ENCODE measurements around the gene IL17B.

The IL17B gene

GRCh38 chr5:149353911-149354310 lies 25.2 kb downstream of the IL17B start:
- DNase-seq, result no peak

DNA sequence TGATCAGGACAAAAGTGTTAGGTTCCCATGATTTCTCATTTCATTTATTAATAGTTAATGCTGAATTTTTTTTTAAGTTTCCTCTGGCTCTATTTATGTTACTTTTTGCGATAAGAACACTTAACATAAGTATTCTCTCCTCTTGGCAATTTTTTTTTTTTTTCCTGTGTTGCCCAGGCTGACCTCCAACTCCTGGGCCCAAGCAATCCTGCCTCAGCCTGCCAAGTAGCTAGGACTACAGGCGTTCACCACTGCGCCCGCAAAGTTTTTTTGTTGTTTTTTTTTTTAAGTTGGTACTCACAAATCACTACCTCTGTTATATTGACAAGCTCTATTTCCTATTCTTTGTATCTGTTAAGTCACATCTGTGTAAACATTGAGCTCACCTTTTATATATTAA lies 26.9 kb downstream of the IL17B start:
- DNase-seq, result no peak

DNA sequence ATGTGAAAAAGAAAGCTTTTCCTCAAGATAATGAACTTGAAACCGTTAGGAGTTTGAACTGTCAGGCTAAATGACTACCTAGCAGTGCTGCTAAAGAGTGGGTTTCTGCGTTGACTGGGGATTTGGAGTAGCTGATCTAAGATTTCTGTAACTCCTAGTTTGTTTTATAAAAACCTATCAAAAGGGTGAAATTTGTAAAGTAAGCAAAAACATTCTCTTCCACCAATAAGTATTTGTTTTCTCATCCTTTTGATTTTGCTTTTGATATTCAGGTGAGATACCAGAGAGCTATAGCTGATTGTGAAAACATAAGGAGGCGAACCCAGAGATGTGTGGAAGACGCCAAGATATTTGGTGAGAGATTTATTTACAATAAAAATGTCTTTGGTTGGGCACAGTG lies 29.7 kb downstream of the IL17B start:
- DNase-seq, result no peak

DNA sequence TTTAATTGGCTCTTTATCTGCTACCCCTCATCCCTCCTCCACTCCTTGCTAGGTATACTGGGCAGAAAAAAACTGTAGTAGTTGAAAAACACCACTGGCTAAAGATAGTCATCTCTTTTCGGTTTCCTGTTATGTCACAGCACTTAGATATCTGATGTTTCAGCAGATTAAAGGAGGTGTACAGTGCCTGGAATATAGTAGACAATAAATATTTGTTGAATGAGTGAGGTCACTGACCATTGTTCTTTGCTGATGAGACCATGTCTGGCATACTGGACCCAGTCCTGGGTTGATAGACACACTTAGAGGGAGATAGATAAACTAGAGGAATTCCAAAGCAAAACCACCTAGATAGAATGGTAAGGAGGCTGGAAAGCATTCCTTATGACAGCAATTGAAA lies 30.6 kb downstream of the IL17B start:
- no peak for DNase-seq

DNA sequence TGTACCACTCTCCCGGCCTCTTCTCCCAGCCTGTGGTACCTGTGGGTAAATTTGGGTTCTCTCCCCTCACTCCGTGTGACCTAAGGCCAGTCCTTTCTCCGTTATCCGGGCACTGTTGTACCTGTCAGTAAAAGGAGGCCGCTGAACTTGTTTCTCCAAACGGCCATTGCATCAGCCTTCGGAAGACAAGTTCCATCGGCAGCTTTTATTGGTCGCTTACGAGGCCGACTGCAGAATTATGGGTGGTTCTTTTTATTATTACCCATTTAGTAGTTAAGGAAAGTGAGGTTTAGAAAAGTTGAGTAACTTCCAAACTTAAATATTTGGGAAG lies 33.2 kb downstream of the IL17B start:
- no peak for DNase-seq

DNA sequence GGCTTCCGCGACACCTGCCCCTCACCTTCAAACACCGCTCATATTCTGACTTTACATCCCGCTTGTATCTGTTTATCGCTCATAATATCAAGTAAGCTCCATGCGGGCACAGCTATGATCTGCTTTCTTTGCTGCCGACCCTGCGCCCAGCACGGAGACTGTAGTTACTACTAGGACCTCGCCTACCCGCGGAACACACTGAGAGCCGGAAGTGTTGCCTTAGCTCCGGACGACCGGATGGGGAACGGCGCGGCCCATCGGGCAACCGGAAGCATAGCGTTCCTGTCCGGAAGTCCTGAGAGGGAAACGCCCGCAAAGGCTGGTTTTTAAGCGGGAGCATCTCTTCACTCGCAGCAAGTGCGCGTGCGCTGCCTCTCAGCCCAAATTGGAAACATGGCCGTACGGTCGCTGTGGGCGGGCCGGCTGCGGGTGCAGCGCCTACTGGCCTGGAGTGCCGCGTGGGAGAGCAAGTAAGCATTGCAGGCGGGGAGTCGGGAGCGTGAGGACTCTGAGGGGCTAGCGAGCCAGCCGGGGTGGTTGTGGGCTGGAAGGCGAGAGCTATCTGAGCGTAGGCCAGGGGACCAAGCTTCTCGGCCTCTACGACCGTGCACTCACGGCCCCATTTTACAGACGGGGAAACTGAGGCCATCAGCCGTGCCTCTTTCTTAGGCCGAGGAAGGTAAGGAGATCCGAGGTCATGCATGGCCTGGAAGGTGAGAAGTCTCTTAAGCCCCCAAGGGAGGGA lies 33.8 kb downstream of the IL17B start, which contains the start of gene GRPEL2:
Gene GRPEL2 (plus strand): TSS at position 353 of the 745 bp plus-strand sequence. CDS start 41 bp downstream, at position 394.
- DNase-seq, result peak; percentile 74

DNA sequence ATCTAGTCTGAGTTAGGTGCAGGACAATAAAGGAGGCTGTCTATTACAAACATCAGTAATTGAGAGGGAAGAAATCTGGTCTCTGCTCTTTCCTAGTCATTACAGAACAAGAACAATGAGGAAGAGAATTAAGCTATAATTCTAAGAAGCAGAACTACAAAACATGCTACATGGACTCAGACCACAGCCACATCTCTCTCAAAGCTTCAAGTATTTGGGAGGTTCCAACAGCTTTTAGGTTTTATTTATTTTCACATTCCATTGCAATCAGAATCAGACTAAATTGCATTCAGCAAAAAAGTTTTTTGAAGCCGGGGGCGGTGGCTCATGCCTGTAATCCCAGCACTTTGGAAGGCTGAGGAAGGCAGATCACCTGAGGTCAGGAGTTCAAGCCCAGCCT lies 34.9 kb downstream of the IL17B start:
- DNase-seq, result no peak

GRCh38 chr5:149341876-149342275 lies 37.2 kb downstream of the IL17B start:
- no peak for DNase-seq

- DNase-seq, result no peak
Observed at GRCh38 chr5:149340920-149341319, 38.2 kb downstream of the IL17B start.

GRCh38 chr5:149338364-149338763 lies 40.7 kb downstream of the IL17B start:
- DNase-seq, result no peak

GRCh38 chr5:149337736-149338135 lies 41.4 kb downstream of the IL17B start:
- no peak for DNase-seq

- no peak for DNase-seq
Observed at GRCh38 chr5:149333711-149334443, 45.2 kb downstream of the IL17B start.

DNA sequence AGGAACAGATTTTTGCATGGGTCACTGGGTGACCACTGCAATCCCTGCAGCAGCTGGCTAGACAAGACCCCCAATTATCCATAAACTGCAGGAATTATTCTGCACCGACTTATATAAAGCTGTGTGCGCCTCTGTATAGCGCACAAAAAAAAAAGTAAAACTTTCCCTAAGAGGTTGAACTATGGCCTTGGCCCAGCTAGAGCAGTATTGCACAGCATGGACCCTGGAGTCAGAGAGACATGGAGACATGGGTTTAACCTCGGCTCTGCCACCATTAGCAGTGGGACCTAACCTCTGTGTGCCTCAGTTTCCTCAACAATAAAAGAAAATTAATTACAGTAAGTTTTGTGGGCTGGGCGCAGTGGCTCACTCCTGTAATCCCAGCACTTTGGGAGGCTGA lies 50.9 kb downstream of the IL17B start:
- no peak for DNase-seq

DNA sequence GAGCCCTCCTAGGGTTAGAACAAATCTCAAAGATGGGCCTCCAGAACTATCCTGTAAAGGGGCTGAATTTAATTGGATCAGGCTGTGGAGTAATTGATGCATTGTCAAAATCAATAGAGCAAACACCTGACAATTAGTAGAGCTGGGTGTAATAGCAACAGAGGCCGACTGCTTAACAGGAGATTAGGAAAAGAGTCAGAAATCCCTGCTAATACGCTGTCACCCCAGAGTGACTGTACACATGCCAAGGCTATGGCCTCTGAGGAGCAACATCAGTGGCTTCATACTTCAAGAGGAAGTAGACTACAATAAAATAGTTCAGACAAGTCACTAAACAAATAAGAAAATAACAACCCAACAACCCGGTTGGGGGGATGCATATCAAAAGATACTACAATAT lies 52.5 kb downstream of the IL17B start:
- no peak for DNase-seq

DNA sequence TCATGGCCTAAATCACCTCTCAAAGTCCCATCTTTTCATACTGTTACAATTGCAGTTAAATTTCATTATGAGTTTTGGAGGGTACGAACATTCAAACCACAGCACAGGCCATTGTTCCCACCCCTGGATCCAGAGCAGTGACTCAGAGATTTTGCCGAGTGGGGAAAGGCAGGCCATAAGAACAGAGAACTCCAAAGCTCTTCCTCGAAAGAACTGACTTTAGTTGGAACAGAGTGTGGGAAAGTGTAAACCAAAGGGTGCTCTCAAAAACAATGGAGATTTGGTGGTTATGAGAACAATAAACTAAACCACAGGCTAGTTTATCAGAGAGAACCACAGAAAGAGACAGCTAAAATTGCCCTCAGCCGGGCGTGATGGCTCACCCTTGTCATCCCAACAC lies 53.2 kb downstream of the IL17B start:
- DNase-seq, result no peak

GRCh38 chr5:149325166-149325735 lies 53.8 kb downstream of the IL17B start:
- DNase-seq, result no peak

- DNase-seq, result no peak
Observed at GRCh38 chr5:149324641-149325040, 54.5 kb downstream of the IL17B start.
